NCI-H187 (cell line): ENCODE data around the gene SPOCK1.

Experiments
- DNase-seq, 2 experiments: peaks; one replicate each; lab custom pipeline; 2025; lab: John Stamatoyannopoulos, UW

Gene SPOCK1

GRCh38 chr5:137292461-137293027 is 206.6 kb downstream of the SPOCK1 start:
- DNase-seq, result no peak

DNA sequence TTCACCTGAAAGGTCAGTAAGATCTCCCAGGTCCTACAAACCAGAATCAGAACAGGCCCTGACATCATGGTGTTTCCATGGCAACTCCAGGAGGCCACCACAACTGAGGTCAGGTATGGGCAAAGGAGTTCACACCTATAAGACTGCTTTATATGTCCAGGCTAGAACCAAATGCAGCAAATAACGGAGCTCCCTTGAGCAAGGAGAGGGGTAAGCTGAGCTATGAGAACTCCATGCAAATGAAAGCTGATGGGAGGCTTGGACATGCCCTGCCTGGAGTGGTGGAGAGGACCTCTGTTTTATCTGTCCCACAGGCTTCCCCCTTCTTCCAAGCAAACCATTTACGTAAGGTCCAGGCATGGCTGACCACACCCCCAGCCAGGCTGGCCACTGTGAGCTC is 207.7 kb downstream of the SPOCK1 start:
- no peak for DNase-seq

DNA sequence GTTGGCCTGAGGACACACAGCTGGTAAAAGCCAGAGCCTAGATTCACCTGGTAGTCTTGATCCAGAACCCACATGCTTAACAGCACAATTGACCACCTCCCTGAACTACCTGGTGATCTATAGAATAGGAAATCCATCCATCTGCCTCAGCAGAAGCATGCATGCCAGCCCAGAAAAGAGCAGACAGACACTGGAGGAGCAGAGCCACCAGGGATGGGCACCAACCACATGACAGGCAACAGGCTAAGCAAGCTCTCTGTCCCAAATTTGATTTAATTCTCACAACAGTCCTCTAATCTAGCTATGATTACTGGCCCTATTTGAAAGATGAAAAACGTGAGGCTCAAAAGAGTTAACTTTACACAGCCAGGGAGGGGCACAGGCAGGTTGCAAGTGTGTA is 208.1 kb downstream of the SPOCK1 start:
- DNase-seq, result no peak

DNA sequence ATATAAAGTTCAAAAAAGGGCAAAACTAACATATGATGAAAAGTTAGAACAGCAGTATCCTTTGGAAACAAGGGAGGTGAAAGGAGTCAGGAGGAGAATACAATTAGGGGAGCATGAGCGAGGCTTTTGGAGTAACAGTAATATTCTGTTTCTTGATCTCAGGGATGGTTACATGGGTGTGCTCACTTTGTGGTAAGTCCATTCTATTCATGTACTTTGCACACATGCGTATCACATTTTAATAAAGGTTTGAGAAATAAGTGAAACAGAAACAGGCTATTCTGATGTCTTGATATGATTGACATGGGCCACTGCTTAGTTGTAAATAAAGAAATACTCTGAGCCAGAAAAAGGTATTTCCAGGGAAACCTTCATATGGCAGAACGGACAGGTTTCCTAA is 208.8 kb downstream of the SPOCK1 start:
- no peak for DNase-seq

GRCh38 chr5:137289856-137290255 is 209.3 kb downstream of the SPOCK1 start:
- no peak for DNase-seq

DNA sequence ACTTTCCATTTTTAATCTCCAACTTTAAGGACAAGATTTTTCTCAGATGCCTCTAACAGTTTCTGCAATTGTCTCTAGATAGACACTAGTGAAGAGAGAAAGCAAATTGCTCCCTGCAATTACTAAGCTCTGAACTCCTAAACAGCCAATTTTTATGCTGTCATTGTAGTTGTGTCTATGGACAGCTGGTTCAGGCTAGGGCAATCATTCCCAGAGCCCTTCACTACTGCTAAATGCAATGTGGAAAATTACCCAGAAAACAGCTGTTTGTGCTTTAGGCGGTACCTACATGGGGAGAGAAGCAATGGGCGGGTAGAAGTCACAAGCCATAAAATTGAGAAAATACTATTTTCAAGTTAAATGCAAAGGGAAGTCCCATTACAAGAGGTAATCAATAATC is 211.6 kb downstream of the SPOCK1 start:
- DNase-seq, result no peak

DNA sequence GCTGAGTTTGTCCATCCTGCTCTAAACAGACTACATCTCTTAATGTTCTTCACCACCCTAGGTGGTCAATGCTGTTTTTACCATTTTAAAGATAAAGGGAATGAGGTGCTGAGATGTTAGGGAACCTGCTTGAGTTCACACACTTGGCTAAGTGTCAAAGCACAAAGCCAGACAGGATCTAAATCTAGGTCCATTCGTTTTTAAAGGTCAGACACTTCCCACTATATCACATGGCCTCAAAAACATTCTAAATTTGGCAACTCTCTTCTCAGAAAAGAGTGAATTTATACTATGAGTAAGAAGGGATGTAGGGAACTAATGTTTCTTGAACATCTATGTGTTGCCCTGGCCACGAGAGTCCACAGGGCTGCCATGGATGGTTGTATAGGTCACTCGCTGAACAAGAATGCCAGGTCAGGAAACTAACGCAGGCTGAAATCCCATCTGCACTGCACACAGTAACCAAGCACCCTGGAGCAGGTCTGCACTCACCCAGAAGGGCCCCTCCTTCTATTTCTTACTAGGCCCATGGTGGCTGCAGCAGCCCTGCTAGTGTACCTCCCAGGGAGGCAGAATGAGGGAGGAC is 213.0 kb downstream of the SPOCK1 start:
- DNase-seq, result no peak

- DNase-seq, result no peak
These were observed 215.3 kb downstream of the SPOCK1 start for GRCh38 chr5:137283801-137284200.

DNA sequence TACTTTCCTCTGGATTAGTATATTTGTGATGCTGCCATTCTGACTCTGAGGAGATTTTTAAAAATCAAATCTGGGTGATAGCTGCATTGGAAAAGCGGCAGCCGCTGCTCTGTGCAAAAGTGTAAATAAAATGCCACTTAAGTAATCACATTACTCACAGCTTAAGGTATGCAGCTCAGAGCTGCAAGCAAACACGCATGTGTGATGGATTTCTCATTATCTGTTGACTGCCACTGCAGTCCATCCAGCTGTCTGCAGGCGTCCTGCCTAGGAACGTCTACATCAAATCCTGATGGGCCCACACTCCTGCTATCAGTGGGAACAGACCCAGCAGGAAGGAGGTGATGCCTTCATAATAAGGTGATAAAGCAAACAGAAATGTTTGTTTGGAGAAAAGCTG is 216.9 kb downstream of the SPOCK1 start:
- no peak for DNase-seq

DNA sequence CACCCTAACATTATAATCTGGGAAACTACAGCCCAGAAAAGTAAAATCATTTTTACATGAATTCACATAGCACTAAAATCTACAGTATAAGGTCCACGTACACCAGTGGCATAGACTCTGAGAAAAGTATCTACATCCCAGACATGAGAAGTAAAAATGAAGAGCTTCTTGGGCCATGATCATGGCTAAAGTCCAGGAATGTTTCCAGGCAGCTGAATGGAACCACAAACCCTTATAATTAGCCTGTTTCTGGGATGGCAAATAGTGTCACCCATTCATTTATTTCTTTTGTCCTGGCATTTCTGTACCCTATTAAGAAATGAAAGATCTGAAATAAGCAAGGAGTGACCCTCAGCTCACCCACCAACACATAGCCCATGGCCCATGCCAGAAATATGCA is 217.9 kb downstream of the SPOCK1 start:
- no peak for DNase-seq

DNA sequence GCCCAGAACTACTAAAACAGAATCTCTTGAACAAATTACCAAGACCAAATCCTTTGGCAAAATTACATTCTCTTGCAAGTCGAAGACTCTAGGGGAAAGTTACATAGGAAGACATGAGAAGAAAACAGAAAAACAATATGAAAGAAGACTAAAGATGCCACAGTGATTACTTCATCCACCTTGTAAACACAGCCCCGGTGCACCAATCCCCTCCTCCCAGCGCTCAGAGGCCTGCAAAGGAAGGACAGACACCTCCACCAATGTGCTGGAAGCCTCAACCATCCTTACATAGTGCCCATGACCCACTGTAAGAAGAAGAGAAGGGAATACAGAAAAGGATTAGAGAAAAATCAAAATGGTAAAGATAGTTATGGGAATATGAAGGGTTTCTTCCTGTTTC is 218.5 kb downstream of the SPOCK1 start:
- no peak for DNase-seq

DNA sequence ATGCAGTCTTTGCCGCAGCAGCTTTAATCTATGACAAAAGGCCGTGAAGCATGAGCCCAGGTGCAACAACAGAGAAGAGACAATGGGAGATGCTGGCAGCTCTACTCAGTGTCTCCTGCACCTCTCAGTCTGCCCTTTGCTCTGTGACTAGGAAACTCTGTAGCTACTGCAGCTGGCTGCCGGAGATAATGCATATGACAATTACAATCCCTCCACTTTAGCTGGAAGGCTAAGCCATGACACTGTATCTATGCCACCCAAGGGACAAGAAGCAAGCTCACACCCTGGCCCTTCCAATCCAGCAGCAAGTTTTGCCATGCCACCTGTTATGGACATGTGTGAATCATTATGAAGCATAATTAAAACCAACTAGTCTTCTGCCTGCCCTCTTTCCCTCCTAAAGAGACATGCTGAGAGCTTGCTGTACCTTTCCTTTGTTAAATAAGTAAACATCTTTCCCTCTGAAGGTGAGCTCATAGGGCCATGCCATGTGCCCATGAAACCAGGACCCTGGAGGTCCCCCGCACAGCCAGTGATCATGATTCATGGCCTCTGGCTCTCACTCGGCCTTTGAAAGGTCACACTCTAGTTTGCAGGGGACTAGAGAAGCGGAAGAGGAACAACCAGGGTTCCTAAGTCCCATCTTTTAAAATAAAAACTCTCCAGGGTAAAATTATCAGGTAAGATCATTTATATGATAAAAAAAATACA is 219.4 kb downstream of the SPOCK1 start:
- peak; percentile 20 to 36 for DNase-seq

- no peak for DNase-seq
These were observed 220.7 kb downstream of the SPOCK1 start for GRCh38 chr5:137278476-137278875.

- DNase-seq, result no peak
These were observed 224.0 kb downstream of the SPOCK1 start for GRCh38 chr5:137275083-137275482.

DNA sequence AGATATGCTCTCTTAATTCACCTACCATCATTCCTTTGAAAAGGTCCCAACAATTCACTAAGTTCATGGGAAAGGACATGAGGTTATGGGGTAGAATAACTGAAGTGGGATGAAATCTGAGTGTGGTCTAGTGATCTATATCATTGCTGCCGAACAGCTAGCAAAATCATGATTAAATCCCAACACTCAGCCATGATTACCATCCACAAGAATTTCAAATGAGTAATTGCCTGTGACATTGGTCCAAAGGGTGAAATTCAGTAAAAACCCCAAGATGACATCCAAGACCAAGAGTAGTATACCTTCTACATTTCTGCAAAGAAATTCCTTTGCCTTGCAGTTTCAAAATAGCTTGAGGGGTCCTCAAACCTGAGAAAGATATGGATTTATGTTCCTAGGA is 225.6 kb downstream of the SPOCK1 start:
- no peak for DNase-seq

DNA sequence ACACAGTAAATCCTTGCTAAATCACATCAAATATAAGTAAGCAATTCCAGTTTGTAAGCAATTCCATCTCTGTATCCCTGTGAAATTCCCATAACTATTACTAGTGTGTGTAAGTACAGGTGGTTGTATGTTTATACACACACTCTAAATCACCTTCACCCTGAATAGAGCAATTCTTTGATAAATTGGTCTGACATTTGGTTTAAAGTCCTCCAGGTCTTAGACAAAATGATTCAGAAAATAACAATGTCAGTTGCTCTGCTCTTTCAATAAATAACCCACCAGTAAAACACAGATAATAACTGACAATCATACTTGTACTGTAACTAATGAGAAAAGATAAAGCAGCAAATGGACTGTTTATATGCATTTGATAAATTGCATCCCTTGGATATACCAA is 226.3 kb downstream of the SPOCK1 start:
- no peak for DNase-seq

GRCh38 chr5:137269946-137270345 is 229.2 kb downstream of the SPOCK1 start:
- no peak for DNase-seq

- DNase-seq, result no peak
These were observed 229.9 kb downstream of the SPOCK1 start for GRCh38 chr5:137269274-137269673.

GRCh38 chr5:137268646-137269045 is 230.5 kb downstream of the SPOCK1 start:
- no peak for DNase-seq

DNA sequence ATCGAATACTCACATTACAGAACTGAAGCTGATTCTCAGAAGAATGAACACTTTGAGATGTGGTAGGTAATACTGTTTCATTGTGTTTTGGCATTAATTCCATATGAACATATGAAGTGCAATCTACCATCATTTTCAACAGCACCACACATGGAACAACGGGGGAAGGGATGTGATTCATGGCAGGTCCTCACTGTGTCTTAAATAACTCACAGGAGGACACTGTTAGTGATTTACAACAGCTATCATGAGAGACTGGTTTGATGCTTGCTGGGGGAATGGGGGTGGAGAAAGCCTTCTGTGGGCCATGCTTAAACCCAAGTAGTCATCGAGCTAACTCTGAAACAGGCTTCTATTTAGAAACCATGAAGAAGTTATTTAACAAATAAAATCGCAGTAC is 232.9 kb downstream of the SPOCK1 start:
- no peak for DNase-seq

DNA sequence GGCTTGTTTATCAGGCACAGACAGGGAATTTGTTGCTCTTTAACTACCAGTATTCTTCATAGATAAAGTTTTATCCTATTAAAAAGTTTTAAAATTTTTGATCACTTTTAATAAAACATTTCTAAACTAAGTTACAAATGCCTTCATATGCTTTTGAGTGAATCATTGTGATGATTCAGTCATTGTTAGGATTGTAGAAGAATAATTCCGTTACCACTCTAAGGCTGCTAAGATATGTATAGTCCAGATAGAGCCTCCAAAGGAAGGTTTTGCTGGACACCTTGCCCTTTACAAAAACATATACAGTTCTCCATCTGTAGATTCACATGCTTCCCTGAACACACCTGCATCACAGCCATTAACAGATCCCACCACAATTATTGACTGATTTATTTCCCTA is 233.7 kb downstream of the SPOCK1 start:
- no peak for DNase-seq

DNA sequence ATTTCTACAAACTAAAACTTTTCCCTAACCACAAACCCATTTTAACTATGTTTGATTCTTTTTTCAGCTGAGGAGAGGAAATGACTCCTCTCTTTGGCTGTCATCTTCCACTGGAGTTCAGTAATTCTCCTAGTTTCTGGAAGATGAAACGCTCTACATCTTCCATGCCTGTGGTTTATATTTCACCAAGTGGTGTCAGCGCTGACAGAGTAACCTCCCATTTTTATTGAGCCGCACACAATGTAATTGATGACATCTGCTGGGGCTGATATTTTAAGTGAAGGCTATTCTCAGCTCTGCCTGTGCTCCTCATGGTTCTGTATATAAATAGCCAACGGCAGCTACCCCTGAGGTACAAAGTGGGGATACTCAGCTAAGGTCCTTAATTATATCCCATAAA is 234.6 kb downstream of the SPOCK1 start:
- no peak for DNase-seq

DNA sequence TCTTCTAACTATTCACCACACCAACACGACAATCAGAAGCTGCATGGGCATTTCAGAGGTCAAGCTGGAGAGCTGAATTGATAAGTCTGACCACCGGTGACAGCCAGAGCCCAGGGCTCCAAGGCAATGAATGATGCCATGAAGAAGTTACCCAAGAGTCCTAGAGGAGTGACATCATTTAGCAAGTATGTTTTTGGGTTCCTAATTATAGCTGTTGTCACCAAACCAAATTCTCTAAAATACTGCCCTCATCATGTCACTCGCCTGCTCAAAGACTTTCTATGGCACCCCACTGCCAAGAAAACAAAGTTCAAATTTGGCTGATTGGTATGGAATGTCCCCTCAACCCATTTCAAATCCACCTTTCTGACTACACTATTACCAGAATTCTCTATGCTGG is 235.1 kb downstream of the SPOCK1 start:
- DNase-seq, result no peak
